ENCODE measurements around the gene KCNIP3.

KCNIP3 gene

DNA sequence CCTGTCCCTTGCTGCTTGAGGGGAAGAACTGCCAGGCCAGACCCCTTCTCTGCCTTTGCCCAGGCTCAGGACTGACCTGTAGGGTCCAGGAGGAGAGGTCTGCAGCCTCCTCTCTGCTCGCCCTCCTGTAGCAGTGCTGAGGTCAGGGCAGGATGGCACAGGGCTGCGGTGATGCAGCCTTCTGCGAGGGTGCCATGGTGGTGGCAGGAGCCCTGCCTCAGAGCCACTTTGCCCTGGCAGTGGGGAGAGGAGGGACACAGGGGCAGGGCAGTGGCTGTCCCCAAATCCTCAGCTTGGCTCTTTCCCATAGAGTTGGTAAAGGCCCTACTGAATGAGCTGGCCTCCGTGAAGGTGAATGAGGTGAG, 22.0 kb upstream of the KCNIP3 start:
- 90 to 94% methylated on average over 3 of the region's 4 CpGs for WGBS, 2 experiments (ENCODE audit: insufficient coverage in 2 of 2)
- no peak overlapping the region for H3K27ac ChIP-seq (ENCODE audit: low read depth, low read length, severe bottlenecking)
- no peaks in the 10 kb centered on the region for H3K4me1 ChIP-seq (ENCODE audit: control insufficient read depth, insufficient read depth, low read length, poor library complexity, severe bottlenecking)
- no peaks in the 10 kb centered on the region for H3K9me3 ChIP-seq (ENCODE audit: control insufficient read depth, low read length)
- H3K36me3 ChIP-seq (ENCODE audit: control insufficient read depth, insufficient read depth, low read length), result no peaks in the 10 kb centered on the region
- H3K4me3 ChIP-seq (ENCODE audit: extremely low read depth, insufficient read depth, low read length, poor library complexity, severe bottlenecking), result no peak overlapping the region

DNA sequence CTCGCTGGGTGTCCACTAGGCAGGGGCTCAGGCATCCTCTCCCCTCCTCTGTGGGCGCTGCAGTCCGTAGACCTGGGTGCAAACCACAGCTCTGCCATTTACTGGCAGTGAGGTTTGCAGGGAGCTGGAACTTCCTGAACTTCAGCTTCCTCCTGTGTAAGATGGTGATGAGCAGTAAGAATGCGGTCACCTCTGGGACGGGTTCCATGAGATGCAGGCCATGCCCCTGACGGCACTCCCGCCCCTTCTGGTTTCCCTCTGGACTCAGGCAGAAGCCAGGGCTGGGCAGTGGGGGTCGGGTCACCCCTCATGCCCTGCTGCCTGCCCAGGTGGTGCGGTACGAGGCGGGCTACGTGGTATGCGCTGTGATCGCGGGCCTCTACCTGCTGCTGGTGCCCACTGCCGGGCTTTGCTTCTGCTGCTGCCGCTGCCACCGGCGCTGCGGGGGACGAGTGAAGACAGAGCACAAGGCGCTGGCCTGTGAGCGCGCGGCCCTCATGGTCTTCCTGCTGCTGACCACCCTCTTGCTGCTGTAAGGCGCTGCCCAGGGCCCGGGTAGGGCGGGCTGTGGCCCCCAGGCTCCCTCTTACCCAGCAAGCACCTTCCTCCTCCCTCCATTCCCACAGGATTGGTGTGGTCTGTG, 21.4 kb upstream of the KCNIP3 start:
- 94 to 95% methylated on average over 24 to 27 of the region's 28 CpGs for WGBS, 2 experiments (ENCODE audit: insufficient coverage in 2 of 2)
- H3K36me3 ChIP-seq (ENCODE audit: control insufficient read depth, insufficient read depth, low read length), result no peaks in the 10 kb centered on the region
- H3K9me3 ChIP-seq (ENCODE audit: control insufficient read depth, low read length), result no peaks in the 10 kb centered on the region
- H3K27ac ChIP-seq (ENCODE audit: low read depth, low read length, severe bottlenecking), result no peak overlapping the region
- H3K4me3 ChIP-seq (ENCODE audit: extremely low read depth, insufficient read depth, low read length, poor library complexity, severe bottlenecking), result no peak overlapping the region
- H3K4me1 ChIP-seq (ENCODE audit: control insufficient read depth, insufficient read depth, low read length, poor library complexity, severe bottlenecking), result no peaks in the 10 kb centered on the region

DNA sequence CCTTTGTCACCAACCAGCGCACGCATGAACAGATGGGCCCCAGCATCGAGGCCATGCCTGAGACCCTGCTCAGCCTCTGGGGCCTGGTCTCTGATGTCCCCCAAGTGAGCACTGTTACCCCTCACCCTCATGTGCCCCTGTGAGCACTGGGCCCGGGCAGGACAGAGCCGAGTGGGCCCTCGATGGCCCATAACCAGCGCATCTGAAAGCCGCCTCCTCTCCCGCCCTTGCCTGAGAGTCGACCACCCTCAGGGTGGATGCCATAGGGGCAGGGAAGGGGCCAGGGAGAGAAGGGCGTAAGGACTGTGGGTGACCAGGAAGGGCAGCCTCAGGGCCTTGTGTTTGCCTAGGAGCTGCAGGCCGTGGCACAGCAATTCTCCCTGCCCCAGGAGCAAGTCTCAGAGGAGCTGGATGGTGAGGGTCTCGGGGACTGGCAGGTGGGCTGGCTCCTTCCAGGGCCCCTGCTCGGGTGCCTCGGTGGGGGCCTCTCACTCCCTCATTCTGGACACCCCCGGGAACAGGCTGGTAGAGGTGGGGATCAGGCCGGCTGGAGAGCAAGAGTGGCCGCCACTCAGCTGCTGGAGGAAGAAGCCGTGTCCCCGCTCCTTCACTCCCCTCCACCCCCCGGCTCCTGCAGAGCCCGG, 20.8 kb upstream of the KCNIP3 start:
- H3K4me3 ChIP-seq (ENCODE audit: extremely low read depth, insufficient read depth, low read length, poor library complexity, severe bottlenecking), result no peak overlapping the region
- H3K9me3 ChIP-seq (ENCODE audit: control insufficient read depth, low read length), result no peaks in the 10 kb centered on the region
- WGBS, 2 experiments (ENCODE audit: insufficient coverage in 2 of 2), result 89 to 94% methylated on average over 14 of the region's 22 CpGs

DNA sequence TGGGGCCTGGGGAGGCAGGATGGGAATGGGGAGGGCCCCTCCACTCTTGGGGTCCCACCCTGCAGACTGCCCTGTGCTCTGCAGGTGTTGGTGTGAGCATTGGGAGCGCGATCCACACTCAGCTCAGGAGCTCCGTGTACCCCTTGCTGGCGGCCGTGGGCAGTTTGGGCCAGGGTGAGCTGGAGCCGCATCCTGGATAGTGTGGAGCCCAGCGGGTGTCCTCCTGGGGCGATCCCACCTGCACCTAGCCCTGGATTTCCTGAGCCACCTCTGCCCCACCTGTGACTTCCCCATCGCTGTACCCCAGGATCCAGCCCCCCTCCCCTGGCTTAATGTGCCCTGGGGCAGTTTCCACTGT, 20.3 kb upstream of the KCNIP3 start:
- no peaks in the 10 kb centered on the region for H3K4me1 ChIP-seq (ENCODE audit: control insufficient read depth, insufficient read depth, low read length, poor library complexity, severe bottlenecking)
- no peaks in the 10 kb centered on the region for H3K9me3 ChIP-seq (ENCODE audit: control insufficient read depth, low read length)
- H3K36me3 ChIP-seq (ENCODE audit: control insufficient read depth, insufficient read depth, low read length), result no peaks in the 10 kb centered on the region
- WGBS, 2 experiments (ENCODE audit: insufficient coverage in 2 of 2), result 87 to 92% methylated on average over 8 to 9 of the region's 9 CpGs
- H3K27ac ChIP-seq (ENCODE audit: low read depth, low read length, severe bottlenecking), result no peak overlapping the region
- H3K4me3 ChIP-seq (ENCODE audit: extremely low read depth, insufficient read depth, low read length, poor library complexity, severe bottlenecking), result no peak overlapping the region

More for the DNA sequence above, 20.8 kb upstream of the KCNIP3 start:
- Histone ChIP-seq H3K27ac (ENCODE audit: low read depth, low read length, severe bottlenecking) (no peak overlapping the region), H3K36me3 (ENCODE audit: control insufficient read depth, insufficient read depth, low read length) (no peaks in the 10 kb centered on the region), H3K4me1 (ENCODE audit: control insufficient read depth, insufficient read depth, low read length, poor library complexity, severe bottlenecking) (no peaks in the 10 kb centered on the region)

DNA sequence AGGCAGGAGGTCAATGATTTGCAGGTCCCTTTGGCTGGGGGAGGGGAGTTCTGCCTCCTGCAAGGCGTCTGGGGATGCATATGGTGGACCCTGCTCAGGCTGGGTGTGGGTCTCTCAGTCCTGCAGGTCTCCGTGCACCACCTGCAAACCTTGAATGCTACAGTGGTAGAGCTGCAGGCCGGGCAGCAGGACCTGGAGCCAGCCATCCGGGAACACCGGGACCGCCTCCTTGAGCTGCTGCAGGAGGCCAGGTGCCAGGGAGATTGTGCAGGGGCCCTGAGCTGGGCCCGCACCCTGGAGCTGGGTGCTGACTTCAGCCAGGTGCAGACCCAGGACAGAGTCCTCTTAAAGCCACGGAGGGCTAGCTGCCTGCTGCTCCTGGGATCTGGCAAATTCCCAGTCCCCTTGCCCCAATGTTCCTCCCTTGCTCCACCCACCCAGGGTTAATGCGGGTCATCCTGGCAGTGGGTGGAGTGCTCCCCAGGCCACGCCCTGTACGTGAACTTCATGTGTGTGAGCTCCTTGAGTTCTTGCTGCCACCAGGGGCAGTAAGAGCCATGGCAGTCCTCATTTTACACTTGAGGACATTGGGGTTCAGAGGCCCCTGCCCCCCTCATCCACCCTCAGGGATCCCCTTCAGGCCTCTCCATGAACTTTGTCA, 19.8 kb upstream of the KCNIP3 start:
- no peaks in the 10 kb centered on the region for H3K36me3 ChIP-seq (ENCODE audit: control insufficient read depth, insufficient read depth, low read length)
- 78 to 79% methylated on average over 10 to 11 of the region's 11 CpGs for WGBS, 2 experiments (ENCODE audit: insufficient coverage in 2 of 2)
- no peaks in the 10 kb centered on the region for H3K4me1 ChIP-seq (ENCODE audit: control insufficient read depth, insufficient read depth, low read length, poor library complexity, severe bottlenecking)
- no peak overlapping the region for H3K27ac ChIP-seq (ENCODE audit: low read depth, low read length, severe bottlenecking)
- H3K4me3 ChIP-seq (ENCODE audit: extremely low read depth, insufficient read depth, low read length, poor library complexity, severe bottlenecking), result no peak overlapping the region
- H3K9me3 ChIP-seq (ENCODE audit: control insufficient read depth, low read length), result no peaks in the 10 kb centered on the region

DNA sequence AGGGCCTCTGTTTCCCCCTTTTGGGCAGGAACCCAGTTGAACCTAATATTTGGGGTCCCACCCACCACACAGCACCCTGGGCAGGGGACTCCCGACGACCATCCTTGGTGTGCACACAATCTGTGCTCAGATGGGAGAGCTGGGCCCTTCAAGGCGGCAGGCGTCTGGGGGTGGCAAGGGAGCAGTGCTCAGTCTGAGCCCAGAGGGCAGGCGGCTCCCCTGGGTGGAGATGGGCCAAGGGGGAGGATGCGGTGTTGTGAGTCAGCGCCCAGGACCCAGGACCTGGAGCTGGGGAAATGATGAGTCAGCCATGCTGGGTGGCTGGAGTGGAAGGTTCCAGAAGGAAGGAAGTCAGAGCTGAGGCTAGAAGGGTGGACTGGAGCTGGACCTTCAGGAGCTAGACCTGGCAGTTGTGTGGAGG, 19.1 kb upstream of the KCNIP3 start:
- H3K4me3 ChIP-seq (ENCODE audit: extremely low read depth, insufficient read depth, low read length, poor library complexity, severe bottlenecking), result no peak overlapping the region
- 95 to 96% methylated on average over 5 to 7 of the region's 7 CpGs for WGBS, 2 experiments (ENCODE audit: insufficient coverage in 2 of 2)
- H3K4me1 ChIP-seq (ENCODE audit: control insufficient read depth, insufficient read depth, low read length, poor library complexity, severe bottlenecking), result no peaks in the 10 kb centered on the region

DNA sequence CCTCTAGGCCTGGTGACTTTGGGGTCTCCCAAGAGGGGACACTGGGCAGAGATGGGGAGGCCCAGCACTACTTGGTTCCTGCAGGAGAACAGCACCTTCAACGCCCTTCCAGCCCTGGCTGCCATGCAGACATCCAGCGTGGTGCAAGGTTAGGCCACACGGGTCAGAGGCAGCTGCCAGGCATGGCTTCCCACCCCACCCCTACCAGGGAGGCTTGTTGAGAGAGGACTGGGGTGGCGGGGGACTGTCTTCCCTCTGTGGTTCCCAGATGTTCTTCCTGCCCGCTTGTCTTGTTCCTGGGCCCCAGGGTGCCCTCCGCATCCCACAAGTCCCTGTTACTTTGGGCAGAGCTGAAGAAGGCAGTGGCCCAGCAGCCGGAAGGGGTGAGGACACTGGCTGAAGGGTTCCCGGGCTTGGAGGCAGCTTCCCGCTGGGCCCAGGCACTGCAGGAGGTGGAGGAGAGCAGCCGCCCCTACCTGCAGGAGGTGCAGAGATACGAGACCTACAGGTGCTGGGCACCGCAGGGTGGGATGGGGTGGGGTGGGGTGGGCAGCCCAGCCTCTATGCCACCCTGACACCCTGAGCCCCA, 18.4 kb upstream of the KCNIP3 start:
- Histone ChIP-seq H3K27ac (ENCODE audit: low read depth, low read length, severe bottlenecking) (no peak overlapping the region), H3K4me1 (ENCODE audit: control insufficient read depth, insufficient read depth, low read length, poor library complexity, severe bottlenecking) (no peaks in the 10 kb centered on the region), H3K4me3 (ENCODE audit: extremely low read depth, insufficient read depth, low read length, poor library complexity, severe bottlenecking) (no peak overlapping the region), H3K9me3 (ENCODE audit: control insufficient read depth, low read length) (no peaks in the 10 kb centered on the region), H3K36me3 (ENCODE audit: control insufficient read depth, insufficient read depth, low read length) (no peaks in the 10 kb centered on the region)
- 91 to 92% methylated on average over 3 to 4 of the region's 12 CpGs for WGBS, 2 experiments (ENCODE audit: insufficient coverage in 2 of 2)

More for the DNA sequence above, 19.1 kb upstream of the KCNIP3 start:
- Histone ChIP-seq H3K36me3 (ENCODE audit: control insufficient read depth, insufficient read depth, low read length) (no peaks in the 10 kb centered on the region), H3K9me3 (ENCODE audit: control insufficient read depth, low read length) (no peaks in the 10 kb centered on the region), H3K27ac (ENCODE audit: low read depth, low read length, severe bottlenecking) (no peak overlapping the region)

DNA sequence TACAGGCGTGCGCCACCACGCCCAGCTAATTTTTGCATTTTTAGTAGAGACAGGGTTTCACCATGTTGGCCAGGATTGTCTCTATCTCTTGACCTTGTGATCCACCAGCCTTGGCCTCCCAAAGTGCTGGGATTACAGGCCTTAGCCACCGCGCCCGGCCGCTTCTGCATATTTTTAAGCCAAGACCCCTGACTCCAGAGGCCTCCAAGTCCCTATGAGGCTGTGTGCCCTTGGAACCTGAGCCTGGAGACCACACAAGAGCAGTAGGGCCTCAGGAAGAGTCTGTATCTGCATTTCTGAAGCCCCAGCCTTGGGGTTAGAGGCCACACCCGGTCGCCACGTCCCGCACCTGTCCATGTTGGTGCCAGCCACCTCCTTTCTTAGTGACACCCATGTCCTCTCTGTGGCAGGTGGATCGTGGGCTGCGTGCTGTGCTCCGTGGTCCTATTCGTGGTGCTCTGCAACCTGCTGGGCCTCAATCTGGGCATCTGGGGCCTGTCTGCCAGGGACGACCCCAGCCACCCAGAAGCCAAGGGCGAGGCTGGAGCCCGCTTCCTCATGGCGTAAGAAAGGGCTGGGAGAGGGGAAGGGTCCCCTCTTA, 17.6 kb upstream of the KCNIP3 start:
- no peaks in the 10 kb centered on the region for H3K9me3 ChIP-seq (ENCODE audit: control insufficient read depth, low read length)
- no peaks in the 10 kb centered on the region for H3K36me3 ChIP-seq (ENCODE audit: control insufficient read depth, insufficient read depth, low read length)
- H3K4me3 ChIP-seq (ENCODE audit: extremely low read depth, insufficient read depth, low read length, poor library complexity, severe bottlenecking), result no peak overlapping the region
- H3K4me1 ChIP-seq (ENCODE audit: control insufficient read depth, insufficient read depth, low read length, poor library complexity, severe bottlenecking), result no peaks in the 10 kb centered on the region
- H3K27ac ChIP-seq (ENCODE audit: low read depth, low read length, severe bottlenecking), result no peak overlapping the region
- 92 to 93% methylated on average over 16 to 17 of the region's 19 CpGs for WGBS, 2 experiments (ENCODE audit: insufficient coverage in 2 of 2)

DNA sequence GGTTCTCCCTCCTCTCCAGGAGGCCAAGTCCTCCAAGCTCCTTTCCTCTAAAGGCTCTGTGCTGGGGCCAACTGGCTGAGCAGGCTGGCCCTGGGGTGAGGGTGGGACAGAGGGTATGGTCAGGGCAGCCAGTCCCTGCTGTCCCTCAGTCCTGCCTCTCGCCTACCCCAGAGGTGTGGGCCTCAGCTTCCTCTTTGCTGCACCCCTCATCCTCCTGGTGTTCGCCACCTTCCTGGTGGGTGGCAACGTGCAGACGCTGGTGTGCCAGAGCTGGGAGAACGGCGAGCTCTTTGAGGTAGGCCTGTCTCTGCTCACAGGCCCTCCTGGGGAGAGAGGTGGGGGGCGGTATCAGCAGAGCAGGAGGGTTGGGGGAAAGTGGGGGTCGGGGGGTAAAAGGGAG, 16.1 kb upstream of the KCNIP3 start:
- H3K27ac ChIP-seq (ENCODE audit: low read depth, low read length, severe bottlenecking), result no peak overlapping the region
- H3K9me3 ChIP-seq (ENCODE audit: control insufficient read depth, low read length), result no peaks in the 10 kb centered on the region
- no peaks in the 10 kb centered on the region for H3K4me1 ChIP-seq (ENCODE audit: control insufficient read depth, insufficient read depth, low read length, poor library complexity, severe bottlenecking)
- H3K36me3 ChIP-seq (ENCODE audit: control insufficient read depth, insufficient read depth, low read length), result no peaks in the 10 kb centered on the region
- no peak overlapping the region for H3K4me3 ChIP-seq (ENCODE audit: extremely low read depth, insufficient read depth, low read length, poor library complexity, severe bottlenecking)
- 85 to 86% methylated on average over 1 to 2 of the region's 8 CpGs for WGBS, 2 experiments (ENCODE audit: insufficient coverage in 2 of 2)

DNA sequence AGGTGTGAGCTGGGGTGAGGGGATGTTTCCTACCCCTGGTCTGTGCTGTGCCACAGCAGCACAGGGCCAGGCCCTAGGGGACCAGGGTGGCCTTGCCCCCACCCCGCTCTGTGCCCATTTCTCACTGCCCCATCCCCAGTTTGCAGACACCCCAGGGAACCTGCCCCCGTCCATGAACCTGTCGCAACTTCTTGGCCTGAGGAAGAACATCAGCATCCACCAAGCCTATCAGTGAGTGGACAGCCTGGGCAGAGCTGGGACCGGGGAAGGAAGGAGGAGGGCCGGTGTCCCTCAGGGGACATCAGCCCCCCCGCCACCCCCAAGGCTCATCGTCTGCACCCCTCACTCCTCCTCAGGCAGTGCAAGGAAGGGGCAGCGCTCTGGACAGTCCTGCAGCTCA, 15.4 kb upstream of the KCNIP3 start:
- Histone ChIP-seq H3K27ac (ENCODE audit: low read depth, low read length, severe bottlenecking) (no peak overlapping the region), H3K9me3 (ENCODE audit: control insufficient read depth, low read length) (no peaks in the 10 kb centered on the region), H3K4me1 (ENCODE audit: control insufficient read depth, insufficient read depth, low read length, poor library complexity, severe bottlenecking) (no peaks in the 10 kb centered on the region), H3K4me3 (ENCODE audit: extremely low read depth, insufficient read depth, low read length, poor library complexity, severe bottlenecking) (no peak overlapping the region), H3K36me3 (ENCODE audit: control insufficient read depth, insufficient read depth, low read length) (no peaks in the 10 kb centered on the region)
- WGBS, 2 experiments (ENCODE audit: insufficient coverage in 2 of 2), result 94 to 100% methylated on average over 1 to 3 of the region's 8 CpGs

Measured in mesodermal cell (in vitro differentiated cells).